Kidney epithelial cell (primary cell): ENCODE measurements around the gene BRMS1L. TPM values are rescaled to one million over a fixed set of nuclear protein-coding genes. Genes with fewer than 3 reads are reported as not detected.

Experiments
- DNase-seq: peaks from one replicate; pipeline ENCODE4 v3.0.0-alpha.2; 2010; ENCODE audit warnings: low read depth
- H3K27me3 ChIP-seq: 2 replicates; pipeline ENCODE4 v1.6.0; 2011; ENCODE audit warnings: low read length; ENCODE audit not compliant: control insufficient read depth, insufficient read depth
- H3K36me3 ChIP-seq: 2 replicates; pipeline ENCODE4 v1.5.1; 2011; ENCODE audit warnings: low read length; ENCODE audit not compliant: control insufficient read depth, insufficient read depth
- H3K4me3 ChIP-seq: 2 replicates; pipeline ENCODE4 v1.5.1; 2011; ENCODE audit warnings: low read depth, mild to moderate bottlenecking, control low read depth, low read length
- total RNA-seq: library from RNA; depleted of rRNA; stranded (reverse); fragments of >200 nt; gene quantifications from 2 replicates; pipeline ENCODE4 v1.2.3, GENCODE V29; 2015
- TF ChIP-seq, protein P1 (sequence below): IDR thresholded peaks from 2 replicates; pipeline ENCODE4 v1.5.1; 2011; ENCODE audit warnings: mild to moderate bottlenecking, moderate library complexity, low read length, control low read depth, inconsistent platforms; ENCODE audit not compliant: insufficient read depth, poor library complexity, severe bottlenecking

BRMS1L gene
- total RNA-seq, 1 donor from 2014 or later, result 5.6 TPM

DNA sequence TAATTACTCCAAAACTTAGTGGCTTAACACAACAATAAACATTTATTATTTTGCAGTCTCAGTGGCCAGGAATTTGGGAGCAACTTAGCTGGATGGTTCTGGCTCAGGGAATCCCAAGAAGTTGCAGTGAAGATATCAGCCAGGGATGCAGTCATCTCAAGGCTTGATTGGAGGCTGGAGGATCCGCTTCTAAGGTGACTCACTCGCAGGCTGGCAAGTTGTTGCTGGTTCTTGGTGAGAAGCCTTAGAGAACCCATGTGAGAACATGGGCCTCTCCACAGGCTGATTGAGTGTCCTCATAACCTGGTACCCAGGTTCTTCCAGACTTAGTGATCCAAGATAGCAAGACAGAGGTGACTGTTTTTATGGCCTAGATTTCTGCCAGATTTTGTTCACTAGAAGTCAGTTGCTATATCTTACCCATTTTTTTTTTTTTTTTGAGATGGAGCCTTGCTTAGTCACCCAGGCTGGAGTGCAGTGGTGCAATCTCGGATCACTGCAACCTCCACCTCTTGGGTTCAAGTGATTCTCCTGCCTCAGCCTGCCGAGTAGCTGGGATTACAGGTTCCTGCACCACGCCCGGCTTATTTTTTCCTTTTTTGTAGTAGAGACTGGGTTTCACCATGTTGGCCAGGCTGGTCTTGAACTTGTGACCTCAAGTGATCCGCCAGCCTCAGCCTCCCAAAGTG is 32.5 kb downstream of the BRMS1L start:
- TF ChIP-seq, protein P1, sequence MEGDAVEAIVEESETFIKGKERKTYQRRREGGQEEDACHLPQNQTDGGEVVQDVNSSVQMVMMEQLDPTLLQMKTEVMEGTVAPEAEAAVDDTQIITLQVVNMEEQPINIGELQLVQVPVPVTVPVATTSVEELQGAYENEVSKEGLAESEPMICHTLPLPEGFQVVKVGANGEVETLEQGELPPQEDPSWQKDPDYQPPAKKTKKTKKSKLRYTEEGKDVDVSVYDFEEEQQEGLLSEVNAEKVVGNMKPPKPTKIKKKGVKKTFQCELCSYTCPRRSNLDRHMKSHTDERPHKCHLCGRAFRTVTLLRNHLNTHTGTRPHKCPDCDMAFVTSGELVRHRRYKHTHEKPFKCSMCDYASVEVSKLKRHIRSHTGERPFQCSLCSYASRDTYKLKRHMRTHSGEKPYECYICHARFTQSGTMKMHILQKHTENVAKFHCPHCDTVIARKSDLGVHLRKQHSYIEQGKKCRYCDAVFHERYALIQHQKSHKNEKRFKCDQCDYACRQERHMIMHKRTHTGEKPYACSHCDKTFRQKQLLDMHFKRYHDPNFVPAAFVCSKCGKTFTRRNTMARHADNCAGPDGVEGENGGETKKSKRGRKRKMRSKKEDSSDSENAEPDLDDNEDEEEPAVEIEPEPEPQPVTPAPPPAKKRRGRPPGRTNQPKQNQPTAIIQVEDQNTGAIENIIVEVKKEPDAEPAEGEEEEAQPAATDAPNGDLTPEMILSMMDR, result no peak
- no peak for DNase-seq
- Histone ChIP-seq H3K4me3 (no peak overlapping the region), H3K27me3 (no peaks in the 10 kb centered on the region), H3K36me3 (no peaks in the 10 kb centered on the region)

- DNase-seq, result no peak
- TF ChIP-seq, protein P1, result no peak
- no peaks in the 10 kb centered on the region for H3K36me3 ChIP-seq
- H3K27me3 ChIP-seq, result no peaks in the 10 kb centered on the region
- H3K4me3 ChIP-seq, result no peak overlapping the region
Measured at GRCh38 chr14:35861204-35861868, 35.2 kb downstream of the BRMS1L start.

DNA sequence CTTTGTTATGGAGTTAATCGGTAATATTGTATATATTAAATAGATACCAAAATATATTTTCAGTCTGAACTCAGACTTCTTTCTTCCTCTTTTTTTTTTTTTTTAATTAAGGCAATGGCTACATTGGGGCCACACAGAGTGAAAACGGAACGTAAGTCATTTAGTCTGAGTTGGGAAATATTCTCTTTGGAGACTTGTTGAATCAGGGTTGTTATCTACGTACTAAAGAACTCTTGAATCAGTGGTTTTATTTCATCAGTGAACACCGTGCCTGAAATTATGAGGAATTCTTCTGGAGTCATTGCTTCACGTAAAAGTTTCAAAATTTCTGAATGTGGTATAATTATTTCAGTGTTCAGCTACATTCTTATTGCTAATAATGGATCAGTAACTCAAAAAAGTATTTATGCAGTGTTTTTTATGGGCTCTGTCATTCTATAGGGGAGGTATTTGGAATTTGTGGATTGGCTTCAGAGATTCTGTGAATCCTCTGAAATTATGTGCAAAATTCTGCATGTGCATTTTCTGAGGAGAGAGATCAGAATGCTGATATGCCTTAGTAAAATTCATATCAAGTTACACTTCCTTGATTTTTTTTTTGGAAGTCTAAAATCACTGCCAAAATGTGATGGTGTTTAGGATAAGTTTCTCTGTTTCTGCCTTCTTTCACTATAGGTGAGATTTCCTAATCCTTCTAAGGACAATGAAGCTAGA is 39.6 kb downstream of the BRMS1L start:
- no peaks in the 10 kb centered on the region for H3K27me3 ChIP-seq
- no peak for DNase-seq
- TF ChIP-seq, protein P1, result no peak
- H3K36me3 ChIP-seq, result no peaks in the 10 kb centered on the region
- H3K4me3 ChIP-seq, result no peak overlapping the region

DNA sequence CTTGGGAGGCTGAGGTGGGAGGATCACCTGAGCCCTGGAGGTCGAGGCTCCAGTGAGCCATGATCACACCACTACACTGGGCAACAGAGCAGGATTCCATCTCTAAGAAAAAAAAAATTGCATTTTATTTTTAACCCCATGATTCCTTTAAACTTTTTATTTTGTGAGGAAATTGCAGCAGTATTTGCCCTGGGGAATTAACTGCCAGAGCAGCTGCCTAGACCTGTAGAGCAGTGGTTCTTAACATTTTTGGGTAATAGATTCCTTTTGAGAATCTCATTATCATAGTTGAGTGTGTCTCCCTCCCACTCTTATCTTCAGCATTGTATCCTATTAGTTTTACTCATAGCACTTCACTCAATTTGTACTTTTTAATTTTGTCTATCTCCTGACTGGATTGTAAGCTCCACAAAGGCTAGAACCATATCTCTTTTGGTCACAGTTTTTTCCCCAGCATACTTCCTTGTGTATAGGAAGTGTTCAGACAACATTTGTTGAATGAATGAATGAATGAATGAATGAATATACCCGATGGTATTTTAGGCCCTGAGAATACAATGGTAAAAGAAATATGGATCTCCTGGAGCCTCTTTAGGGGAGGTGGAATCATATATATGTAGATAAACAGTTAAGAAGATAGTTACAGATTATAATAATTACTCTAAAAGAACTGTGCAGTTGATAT is 40.6 kb downstream of the BRMS1L start:
- no peak for DNase-seq
- H3K36me3 ChIP-seq, result no peaks in the 10 kb centered on the region
- TF ChIP-seq, protein P1, result no peak
- no peaks in the 10 kb centered on the region for H3K27me3 ChIP-seq
- no peak overlapping the region for H3K4me3 ChIP-seq

GRCh38 chr14:35867280-35867629 is 41.1 kb downstream of the BRMS1L start:
- Histone ChIP-seq H3K4me3 (no peak overlapping the region), H3K27me3 (no peaks in the 10 kb centered on the region), H3K36me3 (no peaks in the 10 kb centered on the region)
- DNase-seq, result no peak
- TF ChIP-seq, protein P1, result no peak
